ENCODE results near the gene NR2E3.

The NR2E3 gene

GRCh38 chr15:71780115-71780976 lies 30.0 kb upstream of the NR2E3 start:
- H3K79me2 ChIP-seq (ENCODE audit: insufficient read depth, low read length): no peaks in the 10 kb centered on the region
- H3K4me1 ChIP-seq (ENCODE audit: insufficient read depth, low read length, poor library complexity, severe bottlenecking): no peaks in the 10 kb centered on the region
- H3K27me3 ChIP-seq (ENCODE audit: insufficient read depth, low read length, poor library complexity, severe bottlenecking): no peaks in the 10 kb centered on the region
- TF ChIP-seq EZH2phosphoT487 (IDR thresholded peaks at IDR 0.05; ENCODE audit: borderline replicate concordance) (no peak), CTCF (conservative IDR thresholded peaks at IDR 0.05; ENCODE audit: low read length) (peak; percentile 91)
- no peak overlapping the region for H3K4me2 ChIP-seq (ENCODE audit: low read depth, low read length, poor library complexity, severe bottlenecking)
- H3K9me3 ChIP-seq (ENCODE audit: insufficient read depth, low read depth, low read length): no peaks in the 10 kb centered on the region
- H3K9me2 ChIP-seq (replicated peaks; ENCODE audit: low read depth, low read length): no peaks in the 10 kb centered on the region
- no peak overlapping the region for H3K4me3 ChIP-seq (ENCODE audit: low read length, poor library complexity, severe bottlenecking)
- H4K20me1 ChIP-seq (ENCODE audit: insufficient read depth, low read length, poor library complexity, severe bottlenecking): no peaks in the 10 kb centered on the region
- no peaks in the 10 kb centered on the region for H3K36me3 ChIP-seq (ENCODE audit: insufficient read depth, low read length)
- H3F3A ChIP-seq (ENCODE audit: low read depth): no peaks in the 10 kb centered on the region
- H3K9ac ChIP-seq (ENCODE audit: low read depth, low read length, poor library complexity, severe bottlenecking): peak overlapping the region; percentile 29
- peak overlapping the region; percentile 80 for H2AFZ ChIP-seq (ENCODE audit: low read length)

GRCh38 chr15:71781179-71781964 lies 29.0 kb upstream of the NR2E3 start:
- Histone ChIP-seq H3K4me1 (ENCODE audit: insufficient read depth, low read length, poor library complexity, severe bottlenecking) (peaks cover 3% of the 10 kb centered on the region), H3K36me3 (ENCODE audit: insufficient read depth, low read length) (no peaks in the 10 kb centered on the region), H3K79me2 (ENCODE audit: insufficient read depth, low read length) (no peaks in the 10 kb centered on the region), H3K4me3 (ENCODE audit: low read length, poor library complexity, severe bottlenecking) (no peak overlapping the region), H3K9ac (ENCODE audit: low read depth, low read length, poor library complexity, severe bottlenecking) (no peak overlapping the region), H3F3A (ENCODE audit: low read depth) (no peaks in the 10 kb centered on the region), H3K27me3 (ENCODE audit: insufficient read depth, low read length, poor library complexity, severe bottlenecking) (no peaks in the 10 kb centered on the region), H3K9me3 (ENCODE audit: insufficient read depth, low read depth, low read length) (no peaks in the 10 kb centered on the region), H3K9me2 (replicated peaks; ENCODE audit: low read depth, low read length) (no peaks in the 10 kb centered on the region), H4K20me1 (ENCODE audit: insufficient read depth, low read length, poor library complexity, severe bottlenecking) (no peaks in the 10 kb centered on the region), H3K4me2 (ENCODE audit: low read depth, low read length, poor library complexity, severe bottlenecking) (no peak overlapping the region), H2AFZ (ENCODE audit: low read length) (peak overlapping the region; percentile 80; the same call in 1 of the 2 replicates)
- no peak for TF ChIP-seq CTCF (conservative IDR thresholded peaks at IDR 0.05; ENCODE audit: low read length)
- TF ChIP-seq EZH2phosphoT487 (IDR thresholded peaks at IDR 0.05; ENCODE audit: borderline replicate concordance): no peak

- TF ChIP-seq EZH2phosphoT487 (IDR thresholded peaks at IDR 0.05; ENCODE audit: borderline replicate concordance) (no peak), CTCF (conservative IDR thresholded peaks at IDR 0.05; ENCODE audit: low read length) (no peak)
- Histone ChIP-seq H3K36me3 (ENCODE audit: insufficient read depth, low read length) (no peaks in the 10 kb centered on the region), H2AFZ (ENCODE audit: low read length) (no peak overlapping the region), H3K4me3 (ENCODE audit: low read length, poor library complexity, severe bottlenecking) (no peak overlapping the region), H3K79me2 (ENCODE audit: insufficient read depth, low read length) (no peaks in the 10 kb centered on the region), H3K4me2 (ENCODE audit: low read depth, low read length, poor library complexity, severe bottlenecking) (no peak overlapping the region), H3K9ac (ENCODE audit: low read depth, low read length, poor library complexity, severe bottlenecking) (no peak overlapping the region), H3K9me3 (ENCODE audit: insufficient read depth, low read depth, low read length) (no peaks in the 10 kb centered on the region), H3K9me2 (replicated peaks; ENCODE audit: low read depth, low read length) (no peaks in the 10 kb centered on the region), H4K20me1 (ENCODE audit: insufficient read depth, low read length, poor library complexity, severe bottlenecking) (no peaks in the 10 kb centered on the region), H3F3A (ENCODE audit: low read depth) (no peaks in the 10 kb centered on the region), H3K27me3 (ENCODE audit: insufficient read depth, low read length, poor library complexity, severe bottlenecking) (no peaks in the 10 kb centered on the region), H3K4me1 (ENCODE audit: insufficient read depth, low read length, poor library complexity, severe bottlenecking) (peaks cover 3% of the 10 kb centered on the region)
These were observed 28.4 kb upstream of the NR2E3 start for GRCh38 chr15:71781965-71782265.
